Epithelial cell of proximal tubule (primary cell): ENCODE results near the gene TMEM163. TPM values are rescaled to one million over a fixed set of nuclear protein-coding genes. Genes with fewer than 3 reads are reported as not detected.

ENCODE experiments used
- DNase-seq: peaks from one replicate; pipeline ENCODE4 v3.0.0-alpha.2; 2011; ENCODE audit warnings: low read depth
- H3K4me3 ChIP-seq: 2 replicates; pipeline ENCODE4 v1.5.1; 2011; ENCODE audit warnings: low read depth, mild to moderate bottlenecking, low read length
- CTCF ChIP-seq: conservative IDR thresholded peaks from 2 replicates; pipeline ENCODE4 v1.5.1; 2012; ENCODE audit warnings: low read depth, mild to moderate bottlenecking, low read length
- total RNA-seq: library from RNA; depleted of rRNA; stranded (reverse); fragments of >200 nt; gene quantifications from 2 replicates; pipeline ENCODE4 v1.2.3, GENCODE V29; 2015

The TMEM163 gene
- total RNA-seq, 1 donor from 2014 or later: 0.40 TPM

- no peak for DNase-seq
- TF ChIP-seq CTCF: no peak
- H3K4me3 ChIP-seq: no peak overlapping the region
Observed at GRCh38 chr2:134639265-134639664, 79.5 kb downstream of the TMEM163 start.

GRCh38 chr2:134636714-134637113, 82.1 kb downstream of the TMEM163 start:
- no peak overlapping the region for H3K4me3 ChIP-seq
- TF ChIP-seq CTCF: no peak
- DNase-seq: no peak

GRCh38 chr2:134634054-134634753, 84.6 kb downstream of the TMEM163 start:
- H3K4me3 ChIP-seq: no peak overlapping the region

GRCh38 chr2:134630504-134631159, 88.2 kb downstream of the TMEM163 start:
- no peak overlapping the region for H3K4me3 ChIP-seq
- no peak for DNase-seq
- TF ChIP-seq CTCF: no peak

More at GRCh38 chr2:134634054-134634753, 84.6 kb downstream of the TMEM163 start:
- TF ChIP-seq CTCF: no peak
- no peak for DNase-seq

- H3K4me3 ChIP-seq: no peak overlapping the region
- TF ChIP-seq CTCF: no peak
- DNase-seq: no peak
Observed at GRCh38 chr2:134628453-134628852, 90.3 kb downstream of the TMEM163 start.

GRCh38 chr2:134626781-134627180, 92.0 kb downstream of the TMEM163 start:
- DNase-seq: no peak
- H3K4me3 ChIP-seq: no peak overlapping the region
- no peak for TF ChIP-seq CTCF
